Measurements from ENCODE around the gene GRB14.

DNA sequence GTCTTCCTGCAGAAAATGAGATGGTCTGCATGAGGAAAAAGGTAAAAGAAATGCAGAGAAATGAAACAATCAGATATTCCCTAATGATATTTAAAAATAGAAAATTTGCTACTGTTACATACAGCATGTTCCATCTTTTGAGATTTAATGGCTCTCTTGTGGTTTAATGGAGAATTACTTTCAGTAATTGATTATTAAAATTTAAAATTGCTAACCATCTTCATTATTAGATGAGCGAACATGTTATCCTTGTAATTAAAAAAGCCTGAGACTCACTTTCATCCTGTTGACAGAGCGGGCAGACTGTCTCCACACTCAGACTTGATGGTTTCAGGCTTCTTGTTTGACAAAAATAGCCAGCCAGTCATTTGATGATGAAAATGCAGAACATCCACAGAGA lies 171.0 kb downstream of the GRB14 start:
- TF ChIP-seq U2AF2 (IDR thresholded peaks at IDR 0.05; ENCODE audit: low read depth, low read length): no peak
- TF ChIP-seq, protein P1, sequence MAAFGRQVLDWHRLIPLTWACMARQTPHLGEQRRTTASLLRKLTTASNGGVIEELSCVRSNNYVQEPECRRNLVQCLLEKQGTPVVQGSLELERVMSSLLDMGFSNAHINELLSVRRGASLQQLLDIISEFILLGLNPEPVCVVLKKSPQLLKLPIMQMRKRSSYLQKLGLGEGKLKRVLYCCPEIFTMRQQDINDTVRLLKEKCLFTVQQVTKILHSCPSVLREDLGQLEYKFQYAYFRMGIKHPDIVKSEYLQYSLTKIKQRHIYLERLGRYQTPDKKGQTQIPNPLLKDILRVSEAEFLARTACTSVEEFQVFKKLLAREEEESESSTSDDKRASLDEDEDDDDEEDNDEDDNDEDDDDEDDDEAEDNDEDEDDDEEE (CRISPR knock-in tag; IDR thresholded peaks at IDR 0.05): no peak
- no peak for TF ChIP-seq RNF2 (conservative IDR thresholded peaks at IDR 0.05; ENCODE audit: low read depth)
- TF ChIP-seq, protein P2, sequence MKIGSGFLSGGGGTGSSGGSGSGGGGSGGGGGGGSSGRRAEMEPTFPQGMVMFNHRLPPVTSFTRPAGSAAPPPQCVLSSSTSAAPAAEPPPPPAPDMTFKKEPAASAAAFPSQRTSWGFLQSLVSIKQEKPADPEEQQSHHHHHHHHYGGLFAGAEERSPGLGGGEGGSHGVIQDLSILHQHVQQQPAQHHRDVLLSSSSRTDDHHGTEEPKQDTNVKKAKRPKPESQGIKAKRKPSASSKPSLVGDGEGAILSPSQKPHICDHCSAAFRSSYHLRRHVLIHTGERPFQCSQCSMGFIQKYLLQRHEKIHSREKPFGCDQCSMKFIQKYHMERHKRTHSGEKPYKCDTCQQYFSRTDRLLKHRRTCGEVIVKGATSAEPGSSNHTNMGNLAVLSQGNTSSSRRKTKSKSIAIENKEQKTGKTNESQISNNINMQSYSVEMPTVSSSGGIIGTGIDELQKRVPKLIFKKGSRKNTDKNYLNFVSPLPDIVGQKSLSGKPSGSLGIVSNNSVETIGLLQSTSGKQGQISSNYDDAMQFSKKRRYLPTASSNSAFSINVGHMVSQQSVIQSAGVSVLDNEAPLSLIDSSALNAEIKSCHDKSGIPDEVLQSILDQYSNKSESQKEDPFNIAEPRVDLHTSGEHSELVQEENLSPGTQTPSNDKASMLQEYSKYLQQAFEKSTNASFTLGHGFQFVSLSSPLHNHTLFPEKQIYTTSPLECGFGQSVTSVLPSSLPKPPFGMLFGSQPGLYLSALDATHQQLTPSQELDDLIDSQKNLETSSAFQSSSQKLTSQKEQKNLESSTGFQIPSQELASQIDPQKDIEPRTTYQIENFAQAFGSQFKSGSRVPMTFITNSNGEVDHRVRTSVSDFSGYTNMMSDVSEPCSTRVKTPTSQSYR (CRISPR knock-in tag; IDR thresholded peaks at IDR 0.05; ENCODE audit: borderline replicate concordance): no peak
- no peak for TF ChIP-seq KLF16 (CRISPR knock-in tag; IDR thresholded peaks at IDR 0.05)
- TF ChIP-seq TEAD3 (CRISPR knock-in tag; optimal IDR thresholded peaks at IDR 0.05; ENCODE audit: borderline replicate concordance): no peak
- TF ChIP-seq JUN (CRISPR knock-in tag; IDR thresholded peaks at IDR 0.05): no peak
- TF ChIP-seq NR3C1 (CRISPR knock-in tag; IDR thresholded peaks at IDR 0.05): no peak
- no peak for TF ChIP-seq ZSCAN29 (CRISPR knock-in tag; conservative IDR thresholded peaks at IDR 0.05)
